Measurements from ENCODE around the gene REXO1.

GRCh38 chr19:1864480-1865171 is 16.3 kb upstream of the REXO1 start:
- TF ChIP-seq CTCF (IDR thresholded peaks at IDR 0.05) (peak in 3 of 4 experiments; percentile 62 to 95 (median 79)), POLR2A (IDR thresholded peaks at IDR 0.05) (peak in 1 of 2 donors; percentile 9)
